NCI-H146 treated with DMSO at 0.1 percent for 48 hours (cell line): ENCODE measurements around the gene ATP9B.
"Not testable (repeated sequence)": the region's sequence is repeated elsewhere in the genome, so short reads cannot be mapped to it uniquely, and the experiment has no call there.

ENCODE experiments used
- DNase-seq: peaks from one replicate; lab custom pipeline; 2025; ENCODE audit not compliant: unreplicated experiment; lab: John Stamatoyannopoulos, UW

ATP9B gene

DNA sequence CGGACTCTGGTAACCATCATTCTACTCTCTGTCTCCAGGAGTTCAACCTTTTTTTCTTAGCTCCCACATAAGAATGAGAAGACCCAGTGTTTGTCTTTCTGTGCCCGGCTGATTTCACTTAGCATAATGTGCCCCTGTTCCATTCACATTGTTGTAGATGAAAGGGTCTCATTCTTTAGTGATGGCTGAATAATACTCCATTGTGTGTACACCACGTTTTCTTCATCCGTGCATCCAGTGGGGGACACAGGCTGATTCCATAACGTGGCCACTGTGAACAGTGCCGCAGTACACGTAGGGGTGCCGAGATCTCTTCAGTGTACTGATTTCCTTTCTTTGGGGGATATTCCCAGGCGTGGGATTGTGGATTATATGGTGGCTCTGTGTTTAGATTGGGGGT is 254.3 kb downstream of the ATP9B start:
- DNase-seq = no peak

DNA sequence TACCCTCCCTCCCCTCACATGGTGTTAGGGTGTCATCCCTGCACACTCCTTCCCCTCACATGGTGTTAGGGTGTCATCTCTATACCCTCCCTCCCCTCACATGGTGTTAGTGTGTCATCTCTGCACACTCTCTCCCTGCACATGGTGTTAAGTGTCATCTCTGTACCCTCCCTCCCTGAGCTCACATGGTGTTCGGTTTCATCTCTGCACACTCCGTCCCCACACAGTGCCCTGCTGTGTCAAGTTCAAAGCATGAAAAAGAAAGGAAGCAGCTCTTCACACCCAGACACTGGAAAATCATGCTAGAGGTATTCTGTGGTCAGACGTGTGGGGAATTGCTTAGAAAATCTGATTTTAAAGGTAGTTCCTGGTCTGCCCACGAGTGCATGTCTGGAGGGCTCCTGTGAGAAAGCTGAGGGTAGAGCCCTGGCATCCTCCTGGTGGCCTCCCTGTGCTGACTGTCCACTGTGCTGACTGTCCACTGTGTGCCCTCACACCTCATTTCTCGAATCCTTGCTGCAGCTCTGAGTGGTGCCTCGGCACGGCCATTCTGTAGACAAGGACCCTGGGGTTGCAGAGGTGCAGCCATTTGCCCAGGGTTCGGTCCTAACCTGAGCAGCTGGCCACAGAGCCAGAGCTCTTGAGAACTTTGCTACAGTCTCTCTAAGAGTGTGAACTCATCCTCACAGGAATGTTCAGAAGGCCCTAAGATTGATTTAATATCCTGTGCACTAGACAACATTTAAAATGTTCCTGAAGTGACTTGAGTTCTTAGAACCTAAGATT is 257.4 kb downstream of the ATP9B start:
- no peak for DNase-seq

DNA sequence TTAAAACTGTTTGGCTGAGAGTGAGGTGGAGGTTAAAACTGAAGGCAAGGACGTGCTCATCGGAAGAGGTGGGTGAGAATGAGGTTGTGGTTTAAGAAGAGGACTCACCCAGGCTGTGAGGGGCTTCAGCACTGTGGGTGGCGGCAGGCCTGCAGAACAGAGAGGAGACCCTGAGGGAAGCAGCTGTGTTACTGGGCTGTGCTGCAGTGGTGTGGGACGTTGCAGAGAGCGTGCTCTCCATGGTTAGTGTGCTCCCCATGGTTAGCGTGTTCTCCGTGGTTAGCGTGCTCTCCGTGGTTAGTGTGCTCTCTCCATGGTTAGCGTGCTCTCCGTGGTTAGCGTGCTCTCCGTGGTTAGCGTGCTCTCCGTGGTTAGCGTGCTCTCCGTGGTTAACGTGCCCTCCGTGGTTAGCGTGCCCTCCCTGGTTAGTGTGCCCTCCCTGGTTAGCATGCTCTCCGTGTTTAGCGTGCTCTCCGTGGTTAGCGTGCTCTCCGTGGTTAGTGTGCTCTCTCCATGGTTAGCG is 258.1 kb downstream of the ATP9B start:
- no peak for DNase-seq

DNA sequence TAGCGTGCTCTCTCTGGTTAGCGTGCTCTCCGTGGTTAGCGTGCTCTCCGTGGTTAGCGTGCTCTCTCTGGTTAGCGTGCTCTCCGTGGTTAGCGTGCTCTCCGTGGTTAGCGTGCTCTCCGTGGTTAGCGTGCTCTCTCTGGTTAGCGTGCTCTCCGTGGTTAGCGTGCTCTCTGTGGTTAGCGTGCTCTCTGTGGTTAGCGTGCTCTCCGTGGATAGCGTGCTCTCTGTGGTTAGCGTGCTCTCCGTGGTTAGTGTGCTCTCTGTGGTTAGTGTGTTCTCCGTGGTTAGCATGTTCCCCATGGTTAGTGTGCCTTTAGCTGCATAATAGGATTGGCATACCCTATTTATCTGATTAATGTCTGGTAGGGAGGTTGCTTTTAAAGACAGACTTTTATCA is 258.7 kb downstream of the ATP9B start:
- not testable (repeated sequence) for DNase-seq

DNA sequence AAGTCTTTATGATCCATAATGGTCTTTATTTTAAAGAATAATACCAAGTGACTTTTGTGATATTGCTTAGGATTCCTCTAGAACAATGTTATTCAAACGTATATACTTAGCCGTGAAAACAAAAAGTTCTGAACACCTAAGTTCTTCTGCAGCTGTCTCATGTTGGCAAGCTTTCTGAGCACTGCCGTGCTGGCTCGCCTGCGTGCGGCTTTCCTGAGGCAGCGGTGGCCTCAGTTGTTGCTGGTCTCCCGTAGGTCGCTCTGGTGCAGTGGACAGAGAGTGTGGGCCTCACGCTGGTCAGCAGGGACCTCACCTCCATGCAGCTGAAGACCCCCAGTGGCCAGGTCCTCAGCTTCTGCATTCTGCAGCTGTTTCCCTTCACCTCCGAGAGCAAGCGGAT is 259.7 kb downstream of the ATP9B start:
- no peak for DNase-seq

DNA sequence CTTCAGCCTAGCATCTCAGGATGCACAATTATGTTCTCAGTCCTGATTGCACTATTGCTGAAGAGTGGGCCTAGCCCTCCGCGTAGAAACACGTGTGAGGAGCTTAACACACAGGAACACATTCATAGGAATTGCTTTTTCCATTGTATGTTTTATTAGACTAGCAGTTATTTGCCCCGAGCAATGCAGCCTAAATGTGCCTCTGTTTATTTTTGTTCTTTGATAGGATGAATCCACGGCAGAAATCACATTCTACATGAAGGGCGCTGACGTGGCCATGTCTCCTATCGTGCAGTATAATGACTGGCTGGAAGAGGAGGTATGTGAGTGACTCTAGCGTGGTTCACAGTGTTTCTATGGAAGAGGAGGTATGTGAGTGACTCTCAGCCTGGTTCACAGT is 260.6 kb downstream of the ATP9B start:
- no peak for DNase-seq

DNA sequence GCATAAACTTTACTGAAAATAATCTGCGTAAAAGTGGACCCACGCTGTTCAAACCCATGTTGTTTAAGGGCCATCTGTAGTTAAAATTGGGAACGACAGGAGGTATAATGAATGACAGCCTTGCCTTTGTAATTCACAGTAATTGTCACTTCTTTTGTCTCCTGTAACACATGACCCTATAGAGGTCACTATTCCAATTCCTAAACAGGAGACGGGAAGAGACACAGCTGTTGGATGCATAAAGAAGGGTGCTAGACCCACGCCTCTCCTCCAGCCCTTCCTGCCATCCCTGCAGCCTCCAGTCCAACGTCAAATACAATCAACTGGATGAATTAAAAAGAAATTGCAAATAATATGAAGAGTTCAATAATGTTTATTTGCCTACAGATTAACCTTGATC is 263.5 kb downstream of the ATP9B start:
- peak; percentile 99 for DNase-seq

DNA sequence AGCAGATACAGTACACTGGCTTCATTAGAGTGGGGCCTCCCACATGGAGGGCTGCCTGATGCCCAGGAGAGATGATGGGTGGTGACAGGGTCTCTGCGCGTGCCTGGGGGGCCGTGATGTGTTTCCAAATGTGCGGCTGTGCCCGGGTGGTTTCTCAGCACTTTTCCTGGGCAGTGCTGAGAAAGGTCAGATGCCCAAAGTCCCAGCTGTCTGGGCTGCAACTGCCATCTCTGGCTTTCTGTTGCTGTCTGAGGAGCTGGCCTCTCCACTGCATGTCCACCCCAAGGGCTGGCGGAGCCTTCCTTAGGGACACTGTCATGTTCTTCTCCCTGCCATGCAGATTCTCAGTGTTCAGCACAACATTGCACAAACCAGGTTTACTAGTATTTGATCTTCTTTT is 263.9 kb downstream of the ATP9B start:
- DNase-seq = no peak

DNA sequence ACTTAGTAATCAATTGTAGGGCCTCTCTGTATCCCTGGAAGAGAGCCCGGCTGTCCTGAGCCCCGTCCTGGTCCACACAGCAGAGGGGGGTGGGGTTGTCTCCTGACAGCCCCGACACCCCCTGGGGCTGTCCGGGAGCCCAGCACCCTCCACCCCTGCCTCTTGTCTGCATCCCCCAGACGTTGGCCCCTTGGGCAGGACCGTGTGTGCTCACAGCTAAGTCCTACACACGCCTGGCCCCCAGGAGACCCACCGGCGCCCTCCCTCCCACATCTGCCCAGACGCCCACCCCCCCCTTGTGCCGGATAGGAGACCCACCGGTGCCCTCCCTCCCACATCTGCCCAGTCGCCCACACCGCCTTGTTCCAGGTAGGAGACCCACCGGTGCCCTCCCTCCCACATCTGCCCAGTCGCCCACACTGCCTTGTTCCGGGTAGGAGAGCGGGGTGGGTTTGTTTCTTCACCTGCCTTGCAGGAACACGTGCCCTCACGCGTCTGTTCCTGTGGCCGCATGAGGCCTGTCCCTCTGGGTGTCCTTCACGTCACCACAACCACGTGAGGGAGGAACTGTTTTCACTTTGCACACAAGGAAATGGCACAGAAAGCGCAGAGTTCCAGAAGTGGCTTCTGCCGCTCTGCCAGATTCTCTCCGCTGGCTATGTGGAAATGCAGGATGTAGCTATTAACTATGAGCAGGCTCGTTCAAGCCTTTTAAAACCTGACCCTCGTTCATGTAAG is 265.5 kb downstream of the ATP9B start:
- no peak for DNase-seq

DNA sequence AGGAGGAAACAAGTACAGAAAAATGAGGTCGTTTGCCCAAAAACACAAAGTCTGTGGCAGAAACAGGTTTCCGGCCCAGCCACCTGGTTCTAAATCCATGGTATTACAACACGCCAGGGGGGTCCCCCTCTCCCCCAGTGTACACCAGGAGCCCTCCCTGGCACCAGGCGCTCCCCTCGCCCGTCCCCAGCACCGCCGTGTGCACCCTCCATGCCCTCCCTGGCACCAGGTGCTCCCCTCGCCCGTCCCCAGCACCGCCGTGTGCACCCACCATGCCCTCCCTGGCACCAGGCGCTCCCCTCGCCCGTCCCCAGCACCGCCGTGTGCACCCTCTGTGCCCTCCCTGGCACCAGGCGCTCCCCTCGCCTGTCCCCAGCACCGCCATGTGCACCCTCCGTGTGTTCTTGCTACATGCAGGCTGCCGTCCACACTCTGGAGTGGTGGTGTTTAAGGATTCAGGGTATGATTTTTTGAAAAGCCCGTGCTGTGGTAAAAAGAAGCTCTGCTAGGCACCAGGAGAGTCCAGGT is 266.7 kb downstream of the ATP9B start:
- no peak for DNase-seq

DNA sequence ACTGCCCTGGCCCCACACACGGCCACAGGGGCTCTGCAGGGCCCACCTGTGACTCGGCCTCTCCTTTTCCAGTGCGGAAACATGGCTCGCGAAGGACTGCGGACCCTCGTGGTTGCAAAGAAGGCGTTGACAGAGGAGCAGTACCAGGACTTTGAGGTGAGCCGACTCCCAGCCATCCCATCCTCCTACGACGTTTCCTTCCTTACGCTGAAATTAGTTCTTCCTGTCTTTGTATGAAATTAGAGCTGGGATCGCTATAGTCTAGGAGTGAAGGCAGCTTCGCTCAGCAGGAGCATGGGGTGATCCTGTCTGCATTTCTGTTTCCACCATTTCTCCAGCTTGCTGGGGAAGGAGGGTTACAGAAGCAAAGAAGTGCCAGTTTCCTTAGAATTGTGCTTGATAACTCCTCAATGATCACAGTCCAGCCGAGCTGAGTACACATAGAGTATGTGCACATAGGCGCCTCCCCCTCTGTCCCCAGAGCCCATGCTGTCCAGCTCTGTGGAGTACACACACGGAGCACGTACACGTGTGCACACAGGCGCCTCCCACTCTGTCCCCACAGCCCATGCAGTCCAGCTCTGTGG is 267.5 kb downstream of the ATP9B start:
- no peak for DNase-seq

DNA sequence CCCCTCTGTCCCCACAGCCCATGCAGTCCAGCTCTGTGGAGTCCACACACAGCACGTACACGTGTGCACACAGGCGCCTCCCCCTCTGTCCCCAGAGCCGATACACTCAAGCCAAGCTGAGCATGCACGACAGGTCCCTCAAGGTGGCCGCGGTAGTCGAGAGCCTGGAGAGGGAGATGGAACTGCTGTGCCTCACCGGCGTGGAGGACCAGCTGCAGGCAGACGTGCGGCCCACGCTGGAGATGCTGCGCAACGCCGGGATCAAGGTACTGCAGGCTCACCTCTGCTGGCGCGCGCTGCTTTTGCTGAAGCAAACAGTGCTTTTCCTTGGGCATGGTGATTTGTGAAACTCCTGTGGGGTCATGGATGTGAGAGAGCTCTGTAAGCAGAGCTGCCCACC is 268.0 kb downstream of the ATP9B start:
- no peak for DNase-seq

DNA sequence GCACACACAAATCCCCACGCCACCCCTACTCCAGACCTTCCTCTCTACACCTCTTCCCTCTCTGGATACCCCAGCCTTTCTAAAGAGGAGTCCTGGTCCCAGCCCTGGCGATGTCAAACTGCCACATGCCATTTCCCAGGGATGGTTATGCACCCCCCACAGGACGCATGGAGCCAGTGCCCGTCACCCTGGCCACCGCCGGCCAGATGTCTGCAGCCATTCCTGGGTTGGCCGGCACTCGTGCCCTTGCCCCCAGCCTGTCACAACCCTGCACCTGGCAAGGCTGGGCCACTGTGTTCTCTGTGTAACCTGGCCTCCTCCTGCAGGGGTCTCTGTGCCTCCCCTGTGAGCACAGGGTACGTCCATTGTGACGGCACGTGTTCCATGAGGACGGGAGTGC is 268.4 kb downstream of the ATP9B start:
- no peak for DNase-seq

DNA sequence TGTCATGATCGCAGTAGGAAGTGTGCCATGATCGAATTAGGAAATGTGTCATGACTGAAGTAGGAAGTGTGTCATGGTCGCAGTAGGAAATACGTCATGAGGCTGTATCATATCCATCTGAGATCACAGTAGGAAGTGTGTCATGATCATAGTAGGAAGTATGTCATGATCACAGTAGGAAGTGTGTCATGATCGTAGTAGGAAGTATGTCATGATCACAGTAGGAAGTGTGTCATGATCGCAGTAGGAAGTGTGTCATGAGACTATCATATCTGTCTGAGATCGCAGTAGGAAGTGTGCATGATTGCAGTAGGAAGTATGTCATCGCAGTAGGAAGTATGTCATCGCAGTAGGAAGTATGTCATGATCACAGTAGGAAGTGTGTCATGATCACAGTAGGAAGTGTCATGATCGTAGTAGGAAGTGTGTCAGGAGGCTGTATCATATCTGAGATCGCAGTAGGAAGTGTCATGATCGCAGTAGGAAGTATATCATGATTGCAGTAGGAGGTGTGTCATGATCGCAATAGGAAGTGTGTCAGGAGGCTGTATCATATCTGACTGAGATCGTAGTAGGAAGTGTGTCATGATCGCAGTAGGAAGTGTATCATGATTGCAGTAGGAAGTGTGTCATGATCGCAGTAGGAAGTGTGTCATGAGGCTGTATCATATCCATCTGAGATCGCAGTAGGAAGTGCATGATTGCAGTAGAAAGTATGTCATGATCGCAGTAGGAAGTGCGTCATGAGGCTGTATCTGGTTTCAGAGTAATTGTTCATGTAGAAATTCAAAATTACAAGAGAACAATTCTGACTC is 270.1 kb downstream of the ATP9B start:
- DNase-seq = no peak

DNA sequence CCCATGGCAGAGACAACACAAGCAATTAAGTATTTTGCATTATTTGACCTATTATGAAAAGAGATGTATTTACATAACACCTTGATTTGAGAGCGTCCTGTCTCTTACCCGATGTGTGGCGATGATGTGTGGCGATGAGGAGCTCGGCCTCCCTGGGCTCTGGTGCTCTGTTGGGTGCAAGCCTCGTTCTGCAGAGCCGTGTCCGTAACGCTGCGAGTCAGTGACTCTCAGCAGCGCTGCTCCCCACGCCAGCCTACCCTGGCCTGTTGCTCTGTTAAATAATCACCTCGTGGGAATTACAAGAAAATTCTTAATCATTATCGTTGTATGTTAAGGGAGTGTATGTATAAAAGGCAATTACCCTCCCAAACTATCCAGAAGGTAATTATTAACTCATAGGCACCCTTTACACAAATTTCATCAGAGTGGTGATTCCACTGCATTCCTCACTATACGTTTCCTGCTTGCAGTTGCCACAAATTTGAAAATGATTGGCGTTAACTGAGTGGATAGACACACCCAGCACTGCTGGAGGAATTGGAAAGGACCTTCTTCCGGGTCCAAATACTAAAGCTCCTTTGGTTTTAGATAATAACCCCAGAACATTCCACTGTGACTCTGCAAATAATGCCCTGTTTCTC is 274.5 kb downstream of the ATP9B start:
- DNase-seq = no peak

DNA sequence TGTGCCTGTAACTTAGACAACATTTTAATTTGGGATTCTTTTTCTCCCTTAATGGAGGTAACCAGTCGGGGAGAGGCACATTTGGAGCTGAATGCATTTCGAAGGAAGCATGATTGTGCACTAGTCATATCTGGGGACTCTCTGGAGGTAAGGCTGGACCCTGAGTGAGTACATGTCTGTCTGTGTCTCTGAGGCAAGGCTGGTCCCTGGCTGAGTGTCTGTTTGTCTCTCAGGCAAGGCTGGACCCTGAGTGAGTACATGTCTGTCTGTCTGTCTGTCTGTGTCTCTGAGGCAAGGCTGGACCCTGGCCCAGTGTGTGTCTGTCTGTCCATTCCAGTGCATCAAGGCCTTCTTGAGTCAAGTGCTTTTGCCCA is 275.0 kb downstream of the ATP9B start:
- no peak for DNase-seq

DNA sequence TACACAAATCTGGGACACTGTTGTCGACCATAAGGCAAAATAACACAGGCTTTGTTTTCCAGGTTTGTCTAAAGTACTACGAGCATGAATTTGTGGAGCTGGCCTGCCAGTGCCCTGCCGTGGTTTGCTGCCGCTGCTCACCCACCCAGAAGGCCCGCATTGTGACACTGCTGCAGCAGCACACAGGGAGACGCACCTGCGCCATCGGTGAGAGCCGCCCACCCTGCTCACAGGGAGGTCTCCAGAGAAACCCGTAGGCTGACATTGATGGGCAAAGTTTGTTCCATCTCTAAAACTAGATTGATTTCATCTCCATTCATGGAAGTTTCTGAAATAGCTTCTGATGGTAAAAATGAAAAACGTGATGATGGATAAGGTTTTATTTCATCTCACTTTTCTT is 276.2 kb downstream of the ATP9B start:
- DNase-seq = no peak

DNA sequence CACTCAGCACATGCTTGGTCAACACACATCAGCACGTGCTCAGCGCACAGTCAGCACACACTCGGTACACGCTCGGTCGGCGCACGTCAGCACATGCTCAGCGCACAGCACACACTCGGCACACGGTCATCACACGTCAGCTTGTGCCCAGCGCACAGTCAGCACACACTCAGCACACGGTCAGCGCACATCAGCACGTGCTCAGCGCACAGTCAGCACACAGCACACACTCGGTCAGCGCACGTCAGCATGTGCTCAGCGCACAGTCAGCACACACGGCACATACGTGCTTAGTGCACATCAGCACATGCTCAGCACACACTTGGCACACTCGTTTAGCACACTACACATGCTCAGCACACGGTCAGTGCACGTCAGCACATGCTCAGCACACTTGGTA is 276.8 kb downstream of the ATP9B start:
- DNase-seq = no peak

DNA sequence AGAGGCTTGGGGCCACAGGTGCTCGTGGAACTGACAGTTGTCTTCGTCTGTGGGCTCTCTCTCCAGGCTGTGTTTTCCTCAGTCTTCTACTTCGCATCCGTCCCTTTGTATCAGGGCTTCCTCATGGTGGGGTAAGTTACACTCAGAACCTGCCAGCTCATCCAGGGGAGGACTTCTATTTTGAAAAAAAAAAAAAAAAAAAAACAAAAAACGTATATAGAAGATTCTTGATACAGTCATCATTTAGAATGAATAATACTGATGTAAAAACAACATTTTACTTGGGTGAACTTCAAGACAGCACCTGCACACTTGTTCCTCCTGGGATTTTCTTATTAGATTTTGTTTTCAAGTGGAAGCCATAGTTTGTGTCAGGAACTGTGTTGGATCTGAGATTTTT is 278.9 kb downstream of the ATP9B start:
- DNase-seq = no peak

DNA sequence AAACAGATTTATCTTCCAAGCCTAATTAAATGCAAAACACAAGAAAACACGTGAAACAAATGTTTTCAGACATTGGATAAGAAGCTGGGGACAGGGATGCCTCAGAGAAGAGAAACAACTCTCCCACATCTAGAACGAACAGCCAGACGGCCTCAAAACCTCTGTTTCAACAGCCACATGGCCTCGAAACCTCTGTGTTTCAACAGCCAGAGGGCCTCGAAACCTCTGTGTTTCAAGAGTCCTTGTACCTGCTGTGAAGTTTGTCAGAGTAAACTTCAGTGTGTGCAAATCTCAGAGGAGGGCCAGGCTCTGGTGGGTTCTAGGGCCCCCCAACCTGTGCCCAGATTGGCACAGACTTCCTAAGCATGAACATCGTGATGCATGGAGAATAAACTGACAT is 283.2 kb downstream of the ATP9B start:
- DNase-seq = no peak

DNA sequence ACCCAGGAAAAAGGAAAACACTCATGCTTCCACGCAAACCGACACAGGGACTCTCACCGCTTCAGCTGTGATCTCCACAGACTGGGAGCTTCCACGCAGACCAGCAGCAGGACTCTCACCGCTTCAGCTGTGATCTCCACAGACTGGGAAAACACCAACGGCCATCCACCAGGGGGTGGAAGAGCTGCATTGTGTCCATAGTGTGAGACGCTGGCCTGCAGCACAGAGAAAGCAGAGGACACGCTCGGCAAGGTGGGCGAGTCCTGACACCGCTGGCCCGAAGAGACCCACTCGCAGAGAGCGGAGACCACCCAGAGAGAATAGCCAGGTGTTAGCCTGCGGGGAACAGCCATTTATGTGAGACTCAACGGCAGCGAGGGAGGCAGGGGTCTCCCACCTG is 284.1 kb downstream of the ATP9B start:
- DNase-seq = no peak
